Muscle of back (tissue), 11 donors: ENCODE results near the gene POMT1. TPM values are rescaled to one million over a fixed set of nuclear protein-coding genes. Genes with fewer than 3 reads are reported as not detected.
A peak's percentile ranks its signal among the peaks of the same experiment; 100 is the strongest.

ENCODE experiments used
- DNase-seq, 3 donors: peaks; one replicate each; pipeline versions ENCODE4 v3.0.0 to v3.0.0-alpha.2; 2013
- polyA plus RNA-seq, 10 donors: library from polyadenylated mRNA; unstranded; fragments of 120-200 nt; gene quantifications; one replicate each; pipeline ENCODE4 v1.2.1, GENCODE V29; 2013; ENCODE audit not compliant: insufficient read length in 10 of 10

The POMT1 gene
- polyA plus RNA-seq, 10 donors: 16.5 to 29.7 (median 21.0) TPM

DNA sequence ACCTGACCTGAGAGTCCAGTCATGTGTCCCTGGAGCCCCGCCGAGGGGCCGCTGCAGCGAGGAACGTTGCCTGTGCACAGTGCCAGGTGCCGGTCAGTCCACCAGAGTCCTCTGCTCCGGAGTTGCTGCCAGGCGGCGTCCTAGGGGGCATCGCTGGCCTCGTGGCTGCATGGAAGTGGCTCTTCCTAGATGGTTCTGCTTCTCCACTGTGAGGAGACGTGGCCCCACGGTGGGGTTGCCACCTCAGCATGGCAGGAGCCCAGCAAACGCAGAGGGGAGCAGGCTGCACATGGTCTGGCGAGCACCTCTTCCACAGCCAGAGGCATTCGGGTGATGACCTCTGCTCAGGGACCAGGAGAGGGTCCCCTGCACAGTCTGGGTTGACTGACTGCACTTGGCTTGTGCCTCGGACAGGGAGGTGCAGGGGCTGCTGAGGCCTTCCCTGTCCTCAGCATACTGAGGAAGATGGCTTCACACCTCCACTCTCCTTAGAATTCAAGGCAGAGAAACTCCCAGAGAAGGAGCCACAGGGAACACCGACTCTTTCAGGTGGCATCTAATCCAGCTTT lies 25.9 kb upstream of the POMT1 start:
- no peak for DNase-seq

DNA sequence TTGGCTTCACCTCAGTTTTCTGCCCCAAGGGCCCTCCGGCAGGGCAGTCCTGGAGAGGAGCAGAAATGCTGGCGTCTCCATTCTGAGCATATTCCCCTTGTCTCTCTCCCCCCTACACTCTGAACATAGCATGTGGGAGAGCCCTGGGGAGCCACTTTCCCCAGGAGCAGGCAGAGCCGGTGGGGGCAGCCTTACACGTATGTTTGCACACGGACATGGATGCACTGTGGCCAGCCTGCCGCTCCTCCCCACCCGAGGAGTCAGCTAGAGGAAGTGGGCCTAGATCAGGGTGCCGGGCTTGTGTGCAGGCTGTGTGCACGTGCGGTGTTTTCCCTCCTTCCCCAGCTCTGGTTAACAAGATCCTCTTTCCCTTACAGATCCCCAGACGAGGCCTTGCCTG lies 25.4 kb upstream of the POMT1 start:
- DNase-seq: no peak

DNA sequence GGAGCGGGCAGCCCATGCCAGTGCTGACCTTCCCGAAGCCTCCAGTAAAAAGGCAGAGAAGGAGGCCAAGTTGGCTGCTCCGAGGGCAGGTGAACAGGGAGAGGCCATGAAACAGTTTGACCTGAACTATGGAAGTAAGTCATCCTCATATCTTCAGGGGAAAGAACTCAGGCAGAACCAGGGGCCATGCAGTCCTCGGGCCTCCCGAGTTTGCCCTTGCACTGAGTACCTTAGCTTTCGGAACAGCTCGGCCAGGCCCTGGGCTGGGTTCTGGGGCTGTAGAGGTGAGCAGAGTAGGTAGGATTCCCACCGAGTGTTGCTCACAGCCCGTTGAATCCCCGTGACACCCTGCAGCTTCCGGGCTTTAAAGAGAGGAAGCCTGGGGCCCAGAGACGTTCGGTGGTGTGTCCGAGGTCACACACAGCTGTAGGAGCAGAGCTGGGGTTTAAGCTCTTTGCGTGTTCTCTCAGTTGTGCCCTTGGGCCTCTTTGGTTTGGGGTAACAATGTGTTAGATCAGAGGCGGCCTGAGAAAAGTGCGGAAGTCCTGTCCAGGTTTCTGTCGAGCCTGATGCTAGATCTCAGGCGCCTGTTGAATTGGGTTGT lies 24.8 kb upstream of the POMT1 start:
- DNase-seq: no peak

DNA sequence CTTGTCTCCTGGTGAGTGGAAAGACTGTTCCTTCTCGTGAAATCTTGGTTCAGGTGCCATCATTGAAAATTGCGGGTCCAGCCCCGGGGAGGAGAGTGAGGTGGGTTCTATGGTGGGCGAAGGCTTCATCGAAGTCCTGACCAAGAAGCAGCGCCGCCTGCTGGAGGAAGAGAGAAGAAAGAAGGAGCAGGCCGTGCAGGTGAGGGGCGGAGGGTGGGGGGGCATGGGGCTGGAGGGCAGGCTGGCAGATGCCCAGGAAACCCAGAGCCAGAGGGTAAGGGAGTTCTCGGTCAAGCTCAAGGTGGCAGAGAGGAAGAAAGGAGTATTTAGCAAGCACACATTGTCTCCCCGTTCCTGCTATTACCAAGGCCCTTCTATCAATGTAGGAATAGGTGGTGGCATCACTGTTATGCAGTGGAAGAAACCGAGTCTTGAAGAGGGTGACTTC lies 24.3 kb upstream of the POMT1 start:
- DNase-seq: peak in 2 of 3 donors; percentile 36 to 59

DNA sequence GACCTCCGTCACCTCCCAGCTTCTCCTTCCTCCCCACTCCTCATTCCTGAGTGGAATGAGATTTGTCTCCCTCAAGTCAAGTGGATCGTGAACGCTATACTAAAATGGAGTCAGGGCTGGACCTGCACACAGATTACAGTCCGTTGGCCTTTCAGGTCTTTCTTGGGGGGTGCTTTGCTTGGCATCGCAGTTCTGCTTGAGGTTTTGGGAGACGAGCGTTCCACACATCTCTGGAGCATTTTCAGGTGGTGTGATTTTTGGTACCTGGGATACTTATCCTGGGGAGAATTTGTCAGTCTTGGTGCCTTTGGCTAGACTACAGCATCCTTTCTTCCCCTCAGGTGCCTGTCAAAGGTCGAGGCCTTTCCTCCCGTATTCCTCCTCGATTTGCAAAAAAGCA lies 23.8 kb upstream of the POMT1 start:
- DNase-seq: no peak

DNA sequence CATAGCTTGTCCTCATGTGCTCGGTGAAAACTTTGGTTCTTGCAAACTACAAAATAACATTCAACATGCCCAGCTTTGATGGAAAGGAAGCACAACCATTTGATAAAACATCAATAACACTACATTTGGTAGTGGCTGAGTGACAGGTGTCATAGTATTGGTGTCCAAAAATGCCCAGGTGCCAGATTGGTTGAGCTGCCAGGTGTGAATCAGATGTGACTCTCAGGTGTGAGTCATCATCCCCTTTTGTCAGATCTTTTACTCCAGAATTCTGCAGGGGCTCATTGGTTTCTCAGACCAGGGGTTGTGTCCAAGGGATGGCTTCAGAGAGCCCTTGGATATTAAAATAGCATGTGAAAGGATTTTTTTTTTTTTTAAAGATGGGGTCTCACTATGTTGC lies 22.5 kb upstream of the POMT1 start:
- DNase-seq: no peak

DNA sequence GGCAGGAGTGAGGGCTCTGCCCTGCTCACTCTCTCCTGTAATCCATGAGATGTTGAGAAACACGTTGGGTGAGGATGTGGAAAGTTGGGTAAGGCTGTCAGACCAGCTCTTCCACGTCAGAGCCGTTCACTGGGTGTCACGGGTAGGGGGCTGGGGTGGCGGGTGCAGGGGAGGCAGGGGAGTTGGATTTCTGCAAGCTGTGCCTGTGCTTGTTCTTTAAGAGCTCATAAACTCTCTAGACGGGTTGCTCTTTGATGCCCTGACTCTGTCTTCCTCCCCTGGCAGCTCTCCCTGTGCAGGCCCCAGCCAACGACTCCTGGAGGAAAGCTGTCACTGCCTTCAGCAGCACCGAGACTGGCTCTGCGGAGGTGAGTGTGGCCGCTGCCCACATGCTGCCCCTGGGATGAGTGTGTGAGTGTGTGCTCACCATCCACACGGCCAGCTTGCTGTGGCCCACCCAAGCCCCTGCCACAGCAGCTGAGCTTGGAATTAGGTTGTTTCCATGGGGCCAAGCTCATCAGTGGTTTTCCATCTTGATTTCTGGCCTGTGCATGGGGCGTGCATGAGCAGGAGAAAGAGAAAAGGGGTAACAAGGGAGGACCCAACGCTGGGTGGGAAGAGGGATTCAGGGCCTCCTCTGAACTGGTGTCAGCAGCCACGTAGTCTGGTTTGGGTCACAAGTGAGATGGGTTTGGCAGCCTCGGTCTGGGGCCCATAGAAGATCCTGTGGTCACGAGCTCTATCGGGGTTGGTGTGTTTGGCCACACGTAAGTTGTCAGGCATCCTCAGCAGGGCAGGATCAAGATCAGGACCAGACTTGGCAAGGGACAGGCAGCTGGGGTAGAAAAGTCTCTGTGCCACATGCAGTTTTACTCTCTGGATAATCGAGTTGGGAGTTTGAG lies 21.0 kb upstream of the POMT1 start:
- DNase-seq: no peak

DNA sequence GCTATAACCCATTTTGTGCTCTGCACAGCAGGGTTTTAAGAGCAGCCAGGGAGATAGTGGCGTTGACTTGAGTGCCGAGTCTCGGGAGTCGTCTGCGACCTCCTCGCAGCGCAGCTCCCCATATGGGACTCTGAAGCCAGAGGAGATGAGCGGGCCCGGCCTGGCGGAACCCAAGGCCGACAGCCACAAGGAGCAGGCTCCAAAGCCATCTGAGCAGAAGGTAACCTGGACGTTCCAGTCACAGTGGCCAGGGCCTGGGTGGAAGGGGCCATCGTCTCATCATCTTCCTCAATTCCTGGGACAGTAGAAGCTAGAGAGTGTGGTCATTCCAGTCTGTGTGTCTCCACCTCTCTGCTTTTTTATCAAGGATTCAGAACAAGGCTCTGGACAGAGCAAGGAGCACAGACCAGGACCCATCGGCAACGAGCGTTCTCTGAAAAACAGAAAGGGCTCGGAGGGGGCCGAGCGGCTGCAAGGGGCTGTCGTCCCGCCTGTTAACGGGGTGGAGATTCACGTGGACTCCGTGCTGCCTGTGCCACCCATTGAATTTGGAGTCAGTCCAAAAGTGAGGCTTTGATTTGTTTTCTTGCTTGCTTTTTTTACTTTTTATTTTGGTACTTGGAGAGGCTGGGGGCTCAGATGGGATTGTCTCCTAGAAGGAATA lies 20.2 kb upstream of the POMT1 start:
- no peak for DNase-seq

DNA sequence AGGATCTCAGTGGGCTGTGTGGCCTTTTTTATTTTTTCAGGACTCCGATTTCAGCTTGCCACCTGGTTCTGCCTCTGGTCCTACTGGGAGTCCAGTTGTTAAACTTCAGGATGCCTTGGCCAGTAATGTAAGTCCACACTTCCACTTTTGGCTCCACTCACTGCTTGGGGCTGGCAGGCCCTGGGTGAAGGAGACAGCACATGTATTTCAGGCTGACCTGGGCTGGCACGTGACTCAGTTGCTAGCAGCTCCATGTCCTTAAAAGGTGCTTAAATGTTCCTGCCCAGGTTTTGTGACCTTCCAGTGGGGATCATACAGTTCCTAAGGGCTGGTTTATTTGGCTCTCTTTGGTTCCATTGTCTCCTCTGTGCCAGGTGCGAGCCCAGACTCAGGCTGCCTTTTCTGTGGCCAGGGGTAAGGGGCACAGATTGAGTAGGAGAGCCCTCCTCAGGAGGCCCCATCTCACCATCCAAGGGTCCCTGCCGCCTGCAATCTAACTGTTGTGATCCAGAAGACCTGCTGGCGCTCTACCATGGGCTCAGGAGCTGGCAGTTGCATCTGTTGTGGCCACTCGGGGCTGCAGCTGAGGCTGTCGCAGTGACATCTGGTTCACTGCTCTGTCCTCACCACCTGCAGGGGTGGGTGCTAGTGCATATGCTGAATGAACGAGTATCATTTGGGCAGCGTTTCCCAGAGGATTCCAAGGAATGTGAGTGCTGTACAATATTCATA lies 19.2 kb upstream of the POMT1 start:
- no peak for DNase-seq

DNA sequence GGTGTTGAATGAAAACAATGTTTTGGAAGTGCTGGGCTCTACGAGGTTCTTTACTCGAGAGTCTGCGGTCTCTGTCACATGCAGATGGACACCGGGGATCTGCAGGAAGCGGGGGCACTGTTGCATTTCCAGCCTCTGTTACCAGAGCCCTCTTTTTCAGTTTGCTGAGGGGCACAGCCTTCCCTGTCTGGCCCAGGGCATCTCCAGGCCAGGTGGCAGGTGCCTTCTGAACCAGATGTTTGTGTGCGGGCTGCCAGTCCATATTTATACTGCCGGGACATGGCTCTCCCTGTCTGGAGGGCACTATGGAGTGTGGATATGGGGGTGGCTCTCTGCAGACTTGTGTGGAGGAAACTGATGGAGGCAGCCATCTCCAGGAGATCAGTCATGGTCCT lies 18.7 kb upstream of the POMT1 start:
- DNase-seq: no peak

DNA sequence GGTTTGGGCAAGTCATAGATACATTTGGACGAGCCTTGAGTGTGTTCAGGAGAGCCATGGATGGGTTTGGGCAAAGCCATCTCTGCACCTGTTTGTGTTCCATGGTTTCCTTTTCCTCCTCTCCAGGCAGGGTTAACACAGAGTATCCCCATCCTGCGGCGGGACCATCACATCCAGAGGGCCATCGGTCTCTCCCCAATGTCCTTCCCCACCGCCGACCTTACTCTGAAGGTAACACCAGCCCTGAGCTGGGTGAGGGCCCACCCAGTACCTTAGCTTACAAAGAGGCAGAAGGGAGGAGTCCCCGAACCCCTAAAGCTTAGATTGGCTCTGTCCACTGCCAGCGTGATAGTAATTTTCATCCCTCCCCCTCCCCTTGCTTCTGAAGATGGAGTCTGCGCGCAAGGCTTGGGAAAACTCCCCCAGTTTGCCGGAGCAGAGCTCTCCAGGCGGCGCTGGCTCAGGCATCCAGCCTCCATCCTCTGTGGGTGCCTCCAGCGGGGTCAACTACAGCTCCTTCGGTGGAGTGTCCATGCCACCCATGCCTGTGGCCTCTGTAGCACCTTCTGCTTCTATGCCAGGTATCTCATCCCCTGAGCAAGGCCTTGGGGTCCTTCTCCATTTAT lies 18.0 kb upstream of the POMT1 start:
- no peak for DNase-seq

DNA sequence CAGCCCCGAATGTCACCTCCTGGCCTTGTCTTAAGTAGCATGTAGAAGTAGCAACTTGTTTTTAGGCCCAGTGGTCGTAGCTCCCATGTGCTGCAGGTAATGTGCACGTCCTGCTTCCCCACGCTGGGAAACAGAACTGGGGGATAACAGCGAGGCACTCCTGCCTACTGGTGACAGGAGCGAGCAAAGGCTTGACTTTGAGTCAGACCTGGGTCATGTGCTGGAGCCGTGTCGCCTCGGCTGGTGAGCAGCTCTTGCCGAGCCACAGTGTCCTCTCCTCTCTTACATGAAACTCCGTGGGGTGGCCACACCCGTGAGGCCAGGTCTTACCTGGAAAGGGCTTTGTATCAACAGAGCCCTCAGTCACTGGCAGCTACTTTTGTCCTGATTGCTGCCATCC lies 17.5 kb upstream of the POMT1 start:
- DNase-seq: no peak

DNA sequence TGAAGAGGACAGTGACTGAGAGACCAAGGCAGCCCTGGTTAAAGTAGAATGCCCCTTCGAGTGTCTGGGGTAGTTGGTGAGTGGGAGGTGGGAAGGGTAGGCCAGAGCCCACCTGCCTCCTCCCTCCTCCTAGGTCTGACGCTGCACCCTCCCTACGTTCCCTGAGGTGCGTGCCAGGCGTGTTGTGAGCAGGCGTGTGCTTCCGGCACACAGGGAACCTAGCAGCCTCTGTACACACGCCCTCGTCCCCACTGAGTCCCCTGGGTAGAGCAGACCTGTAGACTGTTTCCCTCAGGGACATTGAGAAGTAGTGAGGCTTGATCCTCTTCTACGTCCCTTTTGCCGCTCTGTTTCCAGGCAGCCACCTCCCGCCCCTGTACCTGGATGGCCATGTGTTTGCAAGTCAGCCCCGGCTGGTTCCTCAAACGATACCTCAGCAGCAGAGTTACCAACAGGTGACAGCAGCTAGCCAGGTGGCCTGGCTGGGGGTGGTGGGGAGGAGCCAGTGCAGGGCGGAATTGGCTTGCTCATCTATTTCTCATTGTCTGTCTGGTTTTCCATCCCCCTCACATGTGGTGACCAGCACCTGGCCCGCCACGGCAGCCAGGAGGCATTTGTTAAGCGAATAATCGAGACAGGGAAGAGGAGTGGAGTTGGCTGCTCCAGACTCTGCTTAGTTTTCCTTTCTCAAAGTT lies 16.8 kb upstream of the POMT1 start:
- DNase-seq: no peak

DNA sequence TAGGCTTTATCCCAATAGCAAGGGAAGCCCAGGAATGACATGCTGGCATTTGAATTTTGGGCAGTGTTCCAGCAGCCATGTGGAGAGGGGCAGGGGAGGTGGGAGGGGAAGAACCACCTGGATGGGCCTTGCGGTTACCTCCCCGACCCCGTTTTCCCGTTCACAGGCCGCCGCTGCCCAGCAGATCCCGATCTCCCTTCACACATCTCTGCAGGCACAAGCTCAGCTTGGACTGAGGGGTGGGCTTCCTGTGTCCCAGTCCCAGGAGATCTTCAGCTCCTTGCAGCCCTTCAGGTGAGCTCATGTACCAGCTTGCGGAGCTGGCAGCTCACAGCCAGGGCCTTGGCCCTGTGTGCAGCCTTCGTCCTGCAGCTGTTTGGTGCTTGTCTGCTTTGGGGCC lies 15.7 kb upstream of the POMT1 start:
- DNase-seq: no peak

DNA sequence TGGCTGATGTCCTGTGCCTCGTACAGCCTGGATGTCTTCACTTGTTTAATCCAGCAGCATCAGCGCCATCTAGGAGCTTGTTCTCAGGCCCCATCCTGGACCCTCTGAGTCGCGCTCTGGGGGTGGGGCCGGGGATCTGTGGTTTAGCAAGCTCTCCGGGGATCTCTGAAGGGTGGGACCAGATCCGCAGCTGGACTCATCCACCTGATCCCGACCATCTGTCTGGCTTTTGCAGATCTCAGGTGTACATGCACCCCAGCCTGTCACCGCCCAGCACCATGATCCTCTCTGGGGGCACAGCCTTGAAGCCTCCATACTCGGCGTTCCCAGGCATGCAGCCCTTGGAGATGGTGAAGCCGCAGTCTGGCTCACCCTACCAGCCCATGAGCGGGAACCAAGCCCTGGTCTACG lies 15.1 kb upstream of the POMT1 start:
- no peak for DNase-seq

DNA sequence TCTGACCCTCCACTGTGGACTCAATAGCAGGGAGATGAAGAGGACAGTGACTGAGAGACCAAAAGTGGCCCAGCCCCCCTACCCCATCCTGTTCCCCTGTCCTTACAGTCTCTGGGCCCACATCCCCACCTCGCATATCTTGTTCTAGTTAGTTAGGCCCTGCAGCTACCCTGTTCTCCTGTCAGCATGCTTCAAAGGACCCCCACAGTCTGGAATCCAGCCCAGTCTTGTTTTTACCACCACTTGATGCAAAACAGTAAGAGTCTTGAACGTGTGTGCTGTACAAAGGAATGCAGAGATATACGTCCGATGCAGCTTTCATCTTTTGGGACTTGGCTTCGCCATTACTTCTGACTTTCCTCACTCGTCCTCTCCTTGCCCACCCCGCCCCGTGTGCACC lies 12.2 kb upstream of the POMT1 start:
- DNase-seq: no peak

DNA sequence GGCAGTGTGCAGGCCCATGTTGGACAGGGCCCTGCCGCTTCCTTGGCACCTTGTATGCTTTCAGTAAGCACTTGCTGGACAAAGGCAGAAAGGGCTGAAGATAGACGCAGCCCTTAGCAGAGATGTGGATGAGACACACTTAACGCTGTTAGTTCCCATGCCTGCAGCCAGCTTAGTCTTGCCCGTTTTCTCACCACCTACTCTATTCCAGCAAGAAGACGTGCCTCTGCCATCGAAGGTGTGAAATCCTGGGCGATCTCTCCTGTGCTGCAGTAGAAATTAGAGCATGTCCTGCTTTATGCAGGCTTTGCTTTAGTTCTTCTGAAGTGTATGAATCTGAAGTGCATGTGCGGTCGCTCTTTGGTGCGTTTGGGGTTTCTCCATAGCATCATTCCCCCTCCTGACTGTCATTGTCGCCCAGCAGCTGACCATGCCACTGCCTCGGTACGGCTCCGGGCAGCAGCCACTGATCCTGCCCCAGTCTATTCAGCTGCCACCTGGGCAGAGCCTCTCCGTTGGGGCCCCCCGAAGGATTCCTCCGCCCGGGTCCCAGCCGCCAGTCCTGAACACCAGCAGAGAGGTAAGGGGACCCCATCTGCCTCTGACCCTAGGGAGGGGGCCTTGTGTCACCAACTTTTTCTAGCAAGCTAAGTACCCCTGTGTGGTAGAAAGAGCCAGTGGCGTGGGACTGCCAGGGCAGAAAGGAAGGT lies 11.6 kb upstream of the POMT1 start:
- DNase-seq: no peak

DNA sequence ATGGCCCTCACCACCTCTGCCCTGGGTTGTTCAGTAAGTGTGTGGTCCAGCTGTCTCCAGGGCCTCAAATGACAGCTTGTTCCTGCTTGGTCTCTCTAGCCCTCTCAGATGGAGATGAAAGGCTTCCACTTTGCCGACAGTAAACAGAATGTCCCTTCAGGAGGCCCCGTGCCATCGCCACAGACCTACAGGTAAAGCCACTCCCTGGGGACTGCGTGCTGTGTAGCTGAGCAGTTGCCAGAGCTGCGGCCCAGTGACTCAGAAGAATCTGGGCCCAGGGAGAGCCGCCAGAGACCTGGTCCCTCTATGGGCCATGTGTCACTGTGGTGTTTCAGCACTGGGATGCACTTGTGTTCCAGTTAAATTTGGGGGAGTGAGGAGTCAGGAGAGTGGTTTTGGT lies 10.6 kb upstream of the POMT1 start:
- no peak for DNase-seq

DNA sequence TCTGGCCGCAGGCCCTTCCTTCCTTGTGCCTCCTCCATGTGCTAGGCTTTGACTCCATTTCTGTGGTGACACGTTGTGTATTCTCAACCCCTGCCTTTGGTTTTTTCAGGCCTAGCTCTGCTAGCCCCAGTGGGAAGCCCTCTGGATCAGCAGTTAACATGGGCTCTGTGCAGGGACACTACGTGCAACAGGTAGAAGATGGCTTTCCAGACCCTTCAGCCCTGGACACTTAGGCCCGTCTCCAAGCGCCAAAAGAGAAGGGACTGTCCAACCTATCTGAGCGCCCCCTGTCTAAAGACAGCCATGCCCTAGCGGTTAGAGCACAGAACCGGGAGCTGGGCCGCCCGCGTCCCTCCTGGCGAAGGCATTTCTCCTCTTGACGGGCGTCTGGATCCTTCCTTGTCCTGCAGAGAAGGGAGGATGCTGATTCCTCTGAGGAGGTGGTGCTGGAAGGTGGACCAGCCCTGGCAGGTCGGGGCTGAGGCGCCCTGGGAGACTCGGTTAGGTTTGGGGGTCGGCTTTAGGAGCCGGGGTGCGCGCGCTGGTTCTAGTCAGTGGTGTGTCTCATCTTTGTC lies 8.3 kb upstream of the POMT1 start:
- DNase-seq: no peak

DNA sequence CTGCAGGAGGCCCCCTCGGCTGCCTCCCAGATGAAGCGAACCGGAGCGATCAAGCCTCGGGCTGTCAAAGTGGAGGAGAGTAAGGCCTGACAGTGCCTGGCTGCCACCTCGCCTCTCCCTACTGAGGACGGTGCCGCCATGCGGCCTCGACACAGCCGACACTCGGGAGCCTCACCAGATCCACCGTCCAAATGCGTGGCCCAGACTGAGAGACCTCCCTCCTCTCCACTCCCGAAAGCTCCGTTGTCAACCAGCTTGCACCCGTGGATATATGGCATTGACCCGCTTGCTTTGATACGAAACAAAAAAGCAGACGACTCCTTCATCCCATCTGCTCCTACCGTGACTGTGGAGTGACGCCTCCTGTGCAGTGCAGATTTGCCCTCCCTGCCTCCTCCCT lies 6.9 kb upstream of the POMT1 start:
- no peak for DNase-seq
